HG02763 (cell line): ENCODE measurements around the gene LAIR2.

Experiments
- ATAC-seq: cut with Tn5 transposase; IDR thresholded peaks from one replicate; pipeline ENCODE4 v1.9.1; 2021; ENCODE audit warnings: mild to moderate bottlenecking, moderate library complexity; ENCODE audit not compliant: unreplicated experiment

Gene LAIR2

DNA sequence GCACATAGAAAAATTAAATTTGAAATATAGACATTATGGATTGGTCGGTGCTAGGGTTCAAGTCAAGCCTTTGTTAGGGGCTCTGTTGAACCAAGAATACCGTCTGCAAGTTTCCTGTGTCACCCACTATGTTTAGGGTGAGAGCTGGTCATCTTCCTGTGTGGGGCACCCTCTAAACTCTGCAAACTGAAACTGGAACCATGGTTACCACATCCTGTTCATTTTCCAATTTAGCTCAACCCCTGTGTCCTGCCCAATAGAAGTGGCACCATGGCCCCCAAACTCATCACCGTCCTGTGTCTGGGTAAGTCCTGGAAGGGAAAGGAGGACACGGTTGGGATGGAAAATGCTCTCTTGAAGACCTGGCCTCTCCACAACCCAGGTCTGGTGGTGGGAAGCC is 29.9 kb downstream of the LAIR2 start:
- ATAC-seq: peak; percentile 71

DNA sequence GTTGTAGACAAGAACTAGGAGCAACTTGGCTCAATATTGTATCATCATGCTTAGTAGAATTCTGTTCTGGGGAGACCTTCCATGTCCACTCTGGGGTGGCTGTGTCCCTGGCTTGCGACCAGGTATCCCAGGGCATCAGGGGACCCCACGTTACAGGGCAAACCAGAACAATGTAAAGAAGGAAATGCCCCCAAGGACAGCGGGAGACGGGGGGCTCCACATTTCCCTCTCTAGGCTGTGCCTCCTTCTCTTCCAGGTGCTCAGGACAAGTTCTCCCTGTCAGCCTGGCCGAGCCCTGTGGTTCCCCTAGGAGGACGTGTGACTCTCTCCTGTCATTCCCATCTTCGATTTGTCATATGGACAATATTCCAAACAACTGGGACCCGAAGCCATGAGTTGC is 30.8 kb downstream of the LAIR2 start:
- ATAC-seq: no peak

DNA sequence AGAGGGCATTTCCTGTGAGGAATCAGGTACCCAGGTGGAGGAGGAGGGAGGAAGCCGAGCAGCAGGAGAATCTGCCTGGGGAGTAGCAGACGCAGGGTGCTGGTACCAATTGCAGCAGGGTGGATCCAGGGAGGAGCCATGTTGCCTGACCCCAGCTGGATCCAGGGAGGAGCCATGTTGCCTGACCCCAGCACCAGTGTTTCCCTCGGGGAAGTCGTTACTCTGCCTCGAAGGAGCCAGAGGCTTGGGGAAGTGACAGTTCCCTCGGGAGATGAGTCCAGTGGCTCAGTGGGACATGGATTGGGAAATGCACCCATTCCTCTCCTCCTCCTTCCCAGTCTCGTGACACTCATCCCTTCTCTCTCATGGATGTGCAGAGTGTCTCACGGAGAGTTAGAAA is 31.5 kb downstream of the LAIR2 start:
- ATAC-seq: no peak

- ATAC-seq: no peak
Observed at GRCh38 chr19:54535601-54536000, 33.0 kb downstream of the LAIR2 start.

DNA sequence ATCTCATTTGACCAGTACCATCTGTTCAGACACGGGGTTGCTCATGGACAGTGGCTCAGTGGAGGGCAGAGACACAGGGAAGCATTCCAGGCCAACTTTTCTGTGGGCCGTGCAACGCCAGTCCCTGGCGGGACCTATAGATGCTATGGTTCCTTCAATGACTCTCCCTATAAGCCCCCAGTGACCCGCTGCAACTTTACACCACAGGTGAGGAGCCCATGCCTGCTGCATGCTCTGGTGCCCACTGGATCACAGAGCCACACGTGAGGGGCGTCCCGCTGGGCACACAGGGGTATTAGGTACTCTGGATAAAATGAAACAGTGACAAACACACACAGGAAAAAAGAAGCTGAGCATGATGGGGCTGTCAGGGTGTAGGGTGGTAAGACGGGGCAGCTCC is 34.3 kb downstream of the LAIR2 start:
- no peak for ATAC-seq

DNA sequence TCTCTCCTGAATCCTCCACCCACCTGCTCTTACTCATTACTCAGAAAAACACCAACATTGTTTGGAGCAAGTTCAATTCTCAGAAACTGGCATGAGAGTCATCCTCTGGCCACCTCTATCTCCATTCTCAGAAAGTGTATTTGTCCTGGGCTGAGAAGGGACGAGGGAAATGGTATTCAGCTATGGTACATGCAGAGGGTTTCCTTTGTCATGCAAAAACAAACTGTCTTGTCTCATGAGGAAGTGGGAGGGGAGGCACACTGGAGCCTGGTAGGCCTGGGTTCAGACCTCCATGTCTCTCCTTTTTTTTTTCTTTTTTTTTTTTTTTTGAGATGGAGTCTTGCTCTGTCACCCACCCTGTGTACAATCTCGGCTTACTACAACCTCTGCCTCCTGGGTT is 39.1 kb downstream of the LAIR2 start:
- no peak for ATAC-seq

DNA sequence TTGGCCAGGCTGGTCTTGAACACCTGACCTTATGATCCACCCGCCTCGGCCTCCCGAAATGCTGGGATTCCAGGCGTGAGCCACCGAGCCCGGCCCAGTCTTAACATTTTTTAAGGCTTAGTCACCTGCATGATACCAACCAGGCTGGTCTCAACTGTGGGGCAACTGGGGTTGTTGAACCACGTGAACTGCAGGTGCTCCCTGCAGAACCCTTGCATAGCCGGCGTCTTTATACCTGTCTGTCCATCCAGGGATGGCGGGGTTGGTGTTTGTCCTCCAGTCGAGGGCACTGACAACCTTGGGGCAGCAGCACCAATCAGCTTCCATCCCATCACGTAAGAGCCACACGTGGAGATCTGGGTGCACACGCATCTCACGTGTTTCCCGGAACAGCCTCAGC is 46.2 kb downstream of the LAIR2 start:
- ATAC-seq: no peak

DNA sequence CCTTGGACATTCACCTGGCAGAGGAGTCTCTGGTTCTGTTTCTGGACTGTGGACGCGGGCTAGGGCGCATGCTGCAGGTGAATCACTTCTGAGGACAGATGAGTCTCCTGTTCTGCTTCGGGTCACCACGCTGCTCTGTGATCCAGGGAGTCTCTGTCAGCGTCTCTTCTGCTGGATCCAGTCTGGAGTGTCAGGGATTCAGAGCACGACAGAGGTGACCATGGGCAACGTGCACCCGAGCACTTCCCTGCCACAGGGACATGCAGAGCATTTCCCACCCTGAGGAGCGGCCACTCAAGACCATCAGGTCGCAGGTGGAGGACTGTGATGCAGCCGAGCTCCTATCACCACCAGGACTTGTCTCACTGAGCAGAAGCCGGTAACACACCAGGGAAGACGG is 46.6 kb downstream of the LAIR2 start:
- no peak for ATAC-seq

DNA sequence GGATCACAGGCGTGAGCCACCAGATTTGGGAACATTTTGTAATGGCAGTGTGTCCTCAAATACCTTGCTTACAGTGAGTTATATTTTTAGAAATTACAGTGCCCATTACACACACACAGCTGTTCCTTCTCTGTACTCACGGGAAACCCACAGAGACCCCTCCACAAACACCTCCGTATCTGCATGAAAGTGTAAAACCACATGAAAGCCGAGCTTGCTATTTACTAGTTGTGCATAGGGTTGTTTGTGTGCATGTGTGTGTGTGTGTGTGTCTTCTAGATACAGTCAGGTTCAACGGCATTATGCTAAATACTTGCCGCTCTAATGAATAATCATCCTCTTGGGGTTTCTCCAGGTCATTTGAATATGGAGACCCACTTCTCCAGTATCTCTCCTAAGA is 48.7 kb downstream of the LAIR2 start:
- no peak for ATAC-seq

DNA sequence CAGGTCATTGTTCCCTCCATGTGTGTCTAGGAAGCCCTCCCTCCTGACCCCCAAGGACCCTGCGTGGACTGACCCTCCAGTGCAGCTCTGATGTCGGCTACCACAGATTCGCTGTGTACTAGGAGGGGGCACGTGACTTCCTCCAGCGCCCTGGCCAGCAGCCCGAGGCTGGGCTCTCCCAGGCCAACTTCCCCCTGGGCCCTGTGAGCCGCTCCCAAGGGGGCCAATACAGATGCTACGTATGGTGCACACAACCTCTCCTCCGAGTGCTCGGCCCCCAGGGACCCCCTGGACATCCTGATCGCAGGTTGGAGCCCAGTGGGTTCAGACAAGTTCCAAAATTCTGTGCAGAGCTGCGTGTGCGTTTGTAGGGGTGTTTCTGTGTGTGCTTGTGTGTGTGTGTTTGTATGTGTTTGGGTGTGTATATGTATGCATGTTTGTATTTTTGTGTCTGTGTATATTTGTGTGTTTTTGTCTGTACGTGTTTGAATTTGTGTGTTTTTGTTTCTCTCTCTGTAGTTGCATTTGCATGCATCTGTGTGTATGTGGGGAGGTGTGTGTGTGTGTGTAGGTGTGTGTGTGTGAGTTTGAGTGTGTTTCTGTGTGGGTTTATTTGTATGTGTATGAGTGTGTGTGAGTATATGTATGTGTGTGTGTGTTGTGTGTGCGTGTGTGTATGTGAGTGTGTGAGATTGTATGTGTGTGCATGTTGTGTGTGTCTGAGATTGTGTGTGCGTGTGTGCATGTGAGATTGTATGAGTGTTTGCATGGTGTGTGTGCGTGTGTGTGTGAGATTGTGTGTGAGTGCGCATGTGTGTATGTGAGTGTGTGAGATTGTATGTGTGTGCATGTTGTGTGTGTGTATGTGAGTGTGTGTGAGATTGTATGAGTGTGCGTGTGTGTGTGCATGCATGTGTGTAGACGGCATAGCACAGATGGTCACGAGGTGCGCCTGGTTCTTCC is 49.6 kb downstream of the LAIR2 start:
- no peak for ATAC-seq

- ATAC-seq: no peak
Observed at GRCh38 chr19:54552913-54553310, 50.3 kb downstream of the LAIR2 start.

GRCh38 chr19:54554006-54554405 is 51.4 kb downstream of the LAIR2 start:
- ATAC-seq: no peak

GRCh38 chr19:54554896-54555295 is 52.3 kb downstream of the LAIR2 start:
- no peak for ATAC-seq

- no peak for ATAC-seq
Observed at GRCh38 chr19:54556194-54556593, 53.6 kb downstream of the LAIR2 start.

DNA sequence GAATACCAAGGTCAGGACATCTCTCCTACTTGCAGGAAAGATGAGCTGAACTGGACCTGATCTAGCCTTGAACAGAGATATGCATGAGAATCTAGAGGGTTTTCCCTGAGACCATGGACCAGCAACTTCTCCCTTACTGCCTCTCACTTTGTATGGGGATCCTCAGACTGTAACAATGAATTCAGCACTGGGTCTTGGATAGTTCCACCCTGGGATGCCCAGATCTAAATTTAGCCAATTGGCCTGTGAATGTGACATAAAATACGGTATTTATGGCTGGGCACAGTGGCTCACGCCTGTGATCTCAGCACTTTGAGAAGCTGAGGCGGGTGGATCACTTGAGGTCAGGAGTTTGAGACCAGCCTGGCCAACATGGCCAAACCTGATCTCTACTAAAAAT is 55.7 kb downstream of the LAIR2 start:
- ATAC-seq: no peak
